SH-SY5Y (cell line): Measurements from ENCODE around the gene PHACTR1.

Experiments
- GATA2 ChIP-seq: IDR thresholded peaks from 2 replicates; pipeline ENCODE4 v1.6.1; 2011; ENCODE audit warnings: mild to moderate bottlenecking, low read depth, low read length
- GATA3 ChIP-seq: IDR thresholded peaks from 2 replicates; pipeline ENCODE4 v1.6.1; 2011; ENCODE audit warnings: low read depth, mild to moderate bottlenecking, low read length, moderate library complexity

- TF ChIP-seq GATA2 (no peak), GATA3 (no peak)
These were observed 486.6 kb downstream of the PHACTR1 start for GRCh38 chr6:13203145-13203544.
